PFSK-1 (cell line): ENCODE results near the gene FGF1.

Experiments used
- FOXP2 ChIP-seq: optimal IDR thresholded peaks from 2 replicates; pipeline ENCODE3; 2011; ENCODE audit warnings: borderline replicate concordance, control low read depth, inconsistent platforms; ENCODE audit not compliant: insufficient read depth; ENCODE audit errors: extremely low read length, extremely low read depth
- POLR2AphosphoS5 ChIP-seq: IDR thresholded peaks from 2 replicates; pipeline ENCODE4 v1.6.1; 2012; ENCODE audit warnings: low read depth, mild to moderate bottlenecking, control low read depth, low read length, moderate library complexity
- REST ChIP-seq, 2 experiments: IDR thresholded peaks; 2 replicates each; pipeline versions ENCODE4 v1.6.1 to v1.8.0; 2011 to 2012; ENCODE audit warnings: low read depth in 2 of 2, low read length in 2 of 2, control low read depth in 1 of 2, inconsistent platforms in 1 of 2, mild to moderate bottlenecking in 1 of 2, moderate library complexity in 1 of 2; ENCODE audit not compliant: insufficient read depth in 1 of 2
- SIN3A ChIP-seq: IDR thresholded peaks from 2 replicates; pipeline ENCODE4 v1.6.1; 2012; ENCODE audit warnings: mild to moderate bottlenecking, low read length, moderate library complexity, borderline replicate concordance; ENCODE audit not compliant: insufficient read depth
- TAF1 ChIP-seq: IDR thresholded peaks from 2 replicates; pipeline ENCODE4 v1.6.1; 2012; ENCODE audit warnings: low read length, control low read depth, borderline replicate concordance; ENCODE audit not compliant: insufficient read depth

Gene FGF1

DNA sequence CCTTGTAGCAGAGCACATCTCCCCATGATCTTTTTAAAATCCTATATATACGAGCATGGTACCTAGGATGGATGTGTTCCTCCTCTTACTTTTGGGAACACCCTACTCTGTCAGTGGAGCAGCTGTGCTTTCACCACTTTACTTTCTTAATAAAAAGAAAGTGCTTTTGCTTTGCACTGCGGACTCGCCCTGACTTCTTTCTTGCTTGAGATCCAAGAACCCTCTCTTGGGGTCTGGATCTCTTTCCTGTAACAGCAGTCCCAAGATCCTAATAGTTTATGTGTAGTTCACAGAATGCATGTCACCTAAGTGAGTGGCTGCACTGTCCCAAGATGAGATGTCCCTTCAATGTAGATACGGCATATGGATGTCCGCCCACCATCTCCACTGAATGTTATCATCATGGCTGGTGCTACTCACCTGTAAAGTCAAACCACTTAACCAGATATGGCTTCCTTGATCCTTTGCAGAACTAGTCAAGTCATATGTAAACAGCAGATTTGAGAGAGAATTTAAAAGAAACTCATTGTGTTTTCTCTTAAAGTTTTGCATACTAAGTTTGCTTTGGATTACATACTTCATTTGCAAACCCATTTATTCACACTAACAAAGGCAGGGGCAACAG lies 1.9 kb downstream of the FGF1 start:
- TF ChIP-seq SIN3A (no peak), POLR2AphosphoS5 (no peak), FOXP2 (no peak), TAF1 (no peak), REST (IDR thresholded peaks at IDR 0.05; ENCODE audit: insufficient read depth in 1 of 2, low read depth in 2 of 2, low read length in 2 of 2) (no peak)

DNA sequence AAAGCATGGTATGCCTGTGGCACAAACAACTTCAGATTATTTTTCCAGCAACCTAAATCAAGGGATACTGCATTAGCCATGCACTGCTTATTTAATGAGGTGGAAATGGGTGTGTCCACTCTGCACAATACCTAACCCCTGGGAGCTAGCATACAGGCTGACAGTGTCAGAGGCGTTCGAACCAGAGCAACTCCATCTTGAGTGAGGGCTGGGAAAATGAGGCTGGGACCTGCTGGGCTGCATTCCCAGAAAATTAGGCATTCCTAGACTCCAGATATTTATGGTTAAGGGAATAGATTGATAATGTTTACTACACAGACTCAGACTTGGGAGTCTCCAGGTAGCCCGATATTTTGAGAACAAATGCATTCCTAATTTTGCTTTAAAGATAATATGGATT lies 2.8 kb downstream of the FGF1 start:
- TF ChIP-seq POLR2AphosphoS5 = no peak

GRCh38 chr5:142680605-142681259 lies 5.2 kb downstream of the FGF1 start:
- TF ChIP-seq FOXP2 (no peak), REST (IDR thresholded peaks at IDR 0.05; ENCODE audit: insufficient read depth in 1 of 2, low read depth in 2 of 2, low read length in 2 of 2) (no peak), SIN3A (no peak), POLR2AphosphoS5 (no peak), TAF1 (no peak)

DNA sequence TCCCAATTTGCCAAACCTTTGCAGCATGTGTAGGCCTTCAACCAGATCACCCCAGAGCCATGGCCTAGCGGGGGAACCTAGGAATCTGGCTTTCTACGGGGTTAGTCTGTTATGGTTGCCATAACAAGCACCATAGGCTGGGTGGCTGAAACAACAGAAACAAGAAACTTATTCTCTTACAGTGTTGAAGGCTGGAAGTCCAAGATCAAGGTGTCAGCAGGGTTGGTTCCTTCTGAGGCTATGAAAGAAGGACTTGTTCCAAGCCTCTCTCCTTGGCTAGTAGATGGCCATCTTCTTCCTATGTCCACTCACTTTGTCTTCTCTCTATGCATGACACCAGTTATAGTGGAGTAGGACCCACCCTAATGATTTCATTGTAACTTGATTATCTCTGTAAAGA lies 6.1 kb downstream of the FGF1 start:
- no peak for TF ChIP-seq FOXP2
- no peak for TF ChIP-seq TAF1

DNA sequence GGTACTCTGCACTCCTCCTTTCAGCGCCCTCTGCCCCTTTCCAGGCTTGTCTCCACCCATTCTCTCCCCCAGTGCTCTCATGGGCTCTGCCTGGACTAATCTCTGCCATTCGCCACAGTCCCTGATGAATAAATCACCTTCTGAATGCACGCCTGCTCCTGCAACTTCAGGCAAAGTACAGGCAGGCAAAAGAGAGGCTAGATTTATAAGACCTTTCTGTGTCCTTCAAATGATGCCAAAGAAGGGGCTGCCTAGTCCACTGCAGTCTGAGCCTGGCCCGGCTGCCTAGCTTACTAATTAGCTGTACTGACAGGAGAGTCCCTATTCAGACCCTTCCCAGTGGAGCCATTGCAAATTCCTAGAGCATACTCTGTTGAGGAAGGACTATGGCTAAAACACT lies 7.4 kb downstream of the FGF1 start:
- TF ChIP-seq SIN3A (no peak), FOXP2 (no peak), REST (IDR thresholded peaks at IDR 0.05; ENCODE audit: insufficient read depth in 1 of 2, low read depth in 2 of 2, low read length in 2 of 2) (no peak), POLR2AphosphoS5 (no peak), TAF1 (no peak)

DNA sequence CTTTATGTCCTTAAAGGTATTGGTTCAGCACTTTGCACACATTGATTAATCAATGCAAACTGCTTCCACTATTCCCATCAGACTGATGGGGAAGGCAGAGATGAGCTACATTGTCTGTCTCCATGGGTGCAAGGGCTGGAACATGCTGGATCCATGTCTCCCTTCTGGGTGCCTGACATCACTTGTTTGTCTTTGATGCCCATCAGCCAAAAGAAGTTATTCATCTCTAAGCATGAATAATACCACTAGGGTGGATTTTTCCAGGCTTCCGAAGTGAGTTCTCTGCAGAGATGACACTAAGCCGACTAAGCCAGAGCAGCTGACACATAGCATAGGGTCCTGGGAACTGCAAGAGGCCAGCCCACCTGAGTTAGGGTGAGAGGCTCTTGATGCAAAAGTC lies 8.7 kb downstream of the FGF1 start:
- TF ChIP-seq TAF1 (no peak), REST (IDR thresholded peaks at IDR 0.05; ENCODE audit: insufficient read depth in 1 of 2, low read depth in 2 of 2, low read length in 2 of 2) (no peak), POLR2AphosphoS5 (no peak), FOXP2 (no peak), SIN3A (no peak)
